GM19043 (cell line): ENCODE data around the gene HDAC1.

ENCODE experiments used
- ATAC-seq: cut with Tn5 transposase; IDR thresholded peaks from one replicate; pipeline ENCODE4 v1.9.1; 2021; ENCODE audit warnings: low read depth; ENCODE audit not compliant: unreplicated experiment

Gene HDAC1

DNA sequence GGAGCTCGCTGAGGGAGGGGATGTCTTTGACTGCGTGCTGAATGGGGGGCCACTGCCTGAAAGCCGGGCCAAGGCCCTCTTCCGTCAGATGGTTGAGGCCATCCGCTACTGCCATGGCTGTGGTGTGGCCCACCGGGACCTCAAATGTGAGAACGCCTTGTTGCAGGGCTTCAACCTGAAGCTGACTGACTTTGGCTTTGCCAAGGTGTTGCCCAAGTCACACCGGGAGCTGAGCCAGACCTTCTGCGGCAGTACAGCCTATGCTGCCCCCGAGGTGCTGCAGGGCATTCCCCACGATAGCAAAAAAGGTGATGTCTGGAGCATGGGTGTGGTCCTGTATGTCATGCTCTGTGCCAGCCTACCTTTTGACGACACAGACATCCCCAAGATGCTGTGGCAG, 71.8 kb downstream of the HDAC1 start:
- ATAC-seq: no peak

DNA sequence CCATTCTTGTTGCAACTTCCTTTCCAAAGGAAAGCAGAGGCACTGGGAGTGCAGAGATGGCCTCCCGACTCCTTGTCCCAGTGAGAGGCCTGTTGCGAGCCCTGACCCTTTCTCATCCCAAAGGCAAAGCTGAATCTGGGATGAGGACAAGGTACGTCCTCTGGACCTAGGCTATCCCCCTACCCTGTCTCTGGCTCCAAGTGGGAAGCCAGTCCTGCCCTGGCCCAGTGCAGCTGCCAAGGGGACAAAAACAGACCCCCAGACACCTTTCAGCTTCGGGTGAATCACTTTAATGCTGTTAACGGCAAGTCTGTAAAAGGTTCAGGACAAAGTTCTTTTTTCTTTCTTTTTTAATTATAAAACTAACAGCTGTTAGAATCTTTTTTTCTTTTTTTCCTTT, 73.0 kb downstream of the HDAC1 start:
- ATAC-seq: no peak

DNA sequence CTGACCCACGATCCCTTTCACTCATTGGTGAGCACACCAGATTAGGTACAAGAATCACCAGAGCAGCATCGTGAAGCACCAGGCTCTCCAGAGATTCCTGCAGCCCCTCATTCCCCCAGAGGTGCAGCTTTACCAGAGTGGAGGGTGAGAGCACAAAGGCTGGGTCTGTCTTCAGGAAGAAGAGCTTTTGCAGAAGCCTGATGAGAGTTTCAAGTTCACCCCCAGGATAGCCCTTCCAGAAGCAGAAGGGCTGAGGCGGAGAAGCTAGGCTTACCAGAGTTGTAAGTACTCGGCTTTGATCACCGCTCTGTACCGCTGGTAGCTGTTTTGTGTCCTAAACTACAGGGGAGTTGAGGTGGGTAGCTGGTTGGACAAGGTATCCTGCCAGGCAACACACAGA, 73.6 kb downstream of the HDAC1 start:
- no peak for ATAC-seq

DNA sequence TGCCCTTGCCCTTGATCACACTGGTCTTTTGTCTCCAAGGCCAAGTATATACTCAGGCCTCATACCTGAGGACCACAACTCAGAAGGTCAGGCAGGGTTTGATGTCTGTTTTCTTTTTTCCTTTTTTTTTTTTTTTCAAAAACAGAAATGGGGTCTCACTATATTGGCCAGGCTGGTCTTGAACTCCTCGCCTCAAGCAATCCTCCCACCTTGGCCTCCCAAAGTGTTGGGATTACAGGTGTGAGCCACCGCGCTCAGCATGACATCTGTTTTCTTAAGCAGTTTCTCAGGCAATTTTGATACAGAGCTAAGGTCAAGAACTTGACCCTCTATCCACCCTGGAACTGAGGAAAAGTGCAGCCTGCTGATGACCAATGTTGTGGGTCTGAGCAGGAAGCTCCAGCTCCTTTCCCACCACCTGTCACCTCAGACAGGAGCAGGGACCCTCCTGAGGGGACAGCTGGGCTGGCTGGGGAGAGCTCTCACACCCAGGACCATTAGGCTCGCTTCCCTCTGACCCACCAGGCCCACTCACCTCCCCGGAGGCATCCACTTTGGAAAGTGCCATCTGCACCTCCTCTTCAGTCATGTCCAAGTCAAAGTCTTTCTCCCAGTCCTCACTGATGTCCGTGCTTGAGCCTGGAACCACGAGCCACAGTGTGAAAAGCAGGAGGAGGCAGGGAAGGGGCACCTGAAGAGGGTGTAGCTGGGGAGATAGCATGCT, 76.2 kb downstream of the HDAC1 start:
- no peak for ATAC-seq

DNA sequence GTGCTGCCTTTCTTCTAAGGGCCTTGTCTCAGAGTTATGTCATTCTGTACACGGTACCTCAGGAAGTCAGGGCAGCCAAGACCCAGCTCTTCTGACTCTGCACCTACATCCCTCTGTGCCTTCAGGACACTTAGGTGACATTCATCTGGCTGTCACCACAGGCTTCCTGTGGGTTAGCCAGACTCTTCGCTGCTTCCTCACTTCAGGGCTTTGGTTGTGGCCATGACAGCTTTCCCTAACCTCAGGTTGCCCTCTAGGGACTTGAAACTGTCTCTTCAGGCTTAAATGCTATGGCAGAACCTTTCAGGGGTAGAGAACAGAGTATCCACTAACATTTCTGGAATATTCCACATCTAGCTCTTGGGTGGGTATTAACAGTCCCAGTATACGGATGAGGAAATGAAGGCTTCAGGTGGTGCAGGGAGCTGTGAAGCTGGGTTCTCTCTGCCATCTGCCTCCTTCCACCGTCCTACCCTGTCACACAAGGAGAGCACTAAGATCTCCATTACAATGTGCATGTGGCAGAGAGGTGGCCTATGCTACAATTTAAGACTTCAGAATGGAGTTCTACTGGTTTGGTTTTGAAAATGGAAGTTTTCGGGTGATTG, 80.4 kb downstream of the HDAC1 start:
- no peak for ATAC-seq

DNA sequence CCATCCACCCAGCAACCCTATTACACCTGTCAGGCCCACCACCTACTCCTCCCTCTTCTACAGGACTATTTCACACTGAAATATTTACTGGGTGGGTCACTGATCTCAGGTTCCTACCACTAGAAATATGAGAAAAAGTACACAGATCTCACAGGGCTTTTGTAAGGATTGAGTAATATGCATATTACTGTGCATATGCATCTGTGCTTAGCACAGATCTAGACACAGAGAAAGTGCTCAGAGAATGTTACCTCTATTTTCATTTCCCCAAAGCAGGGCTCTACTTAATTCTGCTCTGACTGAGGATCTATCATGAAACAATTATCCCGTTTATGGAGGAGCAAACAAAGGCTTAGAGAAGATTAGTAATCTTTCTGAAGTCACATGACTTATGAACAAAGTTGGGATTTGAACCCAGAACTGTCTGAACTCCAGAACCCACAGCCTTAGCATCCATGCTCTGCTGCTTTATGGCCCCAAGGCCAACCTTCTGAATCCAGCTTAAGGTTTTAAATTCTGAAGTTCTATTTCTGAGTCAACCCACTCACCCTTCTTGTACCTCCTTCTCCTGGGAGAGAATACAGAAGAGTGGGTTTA, 82.2 kb downstream of the HDAC1 start:
- ATAC-seq: no peak

DNA sequence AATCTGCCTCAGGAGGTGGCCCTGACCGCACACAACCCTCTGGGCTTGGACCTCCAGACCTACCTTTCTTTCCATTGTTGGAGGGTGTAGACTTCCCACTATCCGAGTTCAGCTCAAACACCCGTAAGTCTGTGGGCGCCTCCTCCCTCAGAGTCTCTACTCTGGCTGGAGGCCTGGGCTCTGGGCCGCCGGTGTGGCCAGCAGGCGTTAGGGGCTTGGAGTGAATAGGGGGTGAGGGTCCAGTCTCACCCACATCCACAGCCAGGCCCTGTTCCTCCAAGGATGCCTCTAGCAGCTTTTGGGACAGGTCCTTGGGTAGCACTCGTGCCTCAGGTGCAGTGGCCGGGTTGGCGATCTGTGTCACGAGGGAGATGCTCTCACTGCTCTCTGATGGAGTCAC, 84.3 kb downstream of the HDAC1 start:
- no peak for ATAC-seq

DNA sequence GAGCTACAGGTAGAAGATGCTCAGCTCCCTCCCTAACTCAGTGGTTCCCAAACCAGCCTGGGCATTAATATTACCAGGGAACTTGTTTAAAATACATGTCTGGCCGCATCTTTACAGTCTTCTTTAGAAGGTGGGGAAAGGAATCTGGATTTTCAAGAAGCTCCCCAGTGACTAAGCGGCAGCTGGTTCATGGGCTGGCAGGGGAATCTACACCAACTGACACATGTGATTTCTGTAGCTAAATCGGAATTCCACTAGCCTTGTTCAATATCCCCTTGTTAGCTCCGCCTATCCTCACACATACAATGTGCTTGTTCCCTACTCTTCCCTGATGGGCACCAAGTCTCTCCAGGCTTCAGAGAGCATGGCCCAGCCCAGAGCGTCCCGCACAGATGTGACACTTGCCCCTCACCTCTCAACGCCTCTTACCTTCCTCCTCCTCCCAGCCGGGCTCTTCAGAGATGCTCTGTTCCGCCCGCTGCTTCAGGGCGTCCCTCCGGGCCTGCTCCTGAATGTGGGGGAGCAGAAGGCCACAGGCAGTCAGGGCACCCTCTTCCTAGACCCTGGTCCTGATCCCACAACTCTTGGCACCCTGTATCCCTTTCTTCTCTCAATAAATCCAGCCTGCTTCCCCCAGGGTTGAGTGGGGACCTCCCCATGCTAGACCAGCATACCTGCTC, 85.8 kb downstream of the HDAC1 start:
- ATAC-seq: no peak

DNA sequence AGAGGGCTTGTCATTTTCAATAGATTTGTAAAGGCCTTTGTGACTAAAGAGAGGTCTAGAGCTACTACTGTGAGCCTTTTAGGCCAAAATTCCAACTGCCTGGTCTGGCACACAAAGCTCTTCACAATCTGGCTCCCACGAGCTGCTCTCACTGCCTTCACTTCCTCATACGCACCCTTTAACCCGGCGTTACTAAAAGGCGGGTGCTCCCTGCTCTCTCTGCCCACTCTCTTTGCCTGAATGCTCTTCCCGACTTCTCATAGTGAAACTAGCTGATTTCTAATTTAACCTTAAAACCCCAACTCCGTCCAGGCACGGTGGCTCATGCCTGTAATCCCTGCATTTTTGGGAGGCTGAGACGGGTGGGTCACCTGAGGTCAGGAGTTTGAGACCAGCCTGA, 88.2 kb downstream of the HDAC1 start:
- no peak for ATAC-seq
